Stimulated activated CD4-positive, alpha-beta T cell treated with anti-CD3 and anti-CD28 coated beads, TNF-alpha, amount 100 ng/mL, for 24 hours (primary cell): ENCODE results near the gene HHIPL1.
"Not testable (repeated sequence)": the region's sequence is repeated elsewhere in the genome, so short reads cannot be mapped to it uniquely, and the experiment has no call there.

Source experiments
- DNase-seq, 3 experiments: peaks; one replicate each; pipeline ENCODE4 v3.0.0-alpha.2; 2020; ENCODE audit warnings: low read depth in 3 of 3

HHIPL1 gene

GRCh38 chr14:99634443-99634842, 10.5 kb upstream of the HHIPL1 start:
- no peak for DNase-seq

DNA sequence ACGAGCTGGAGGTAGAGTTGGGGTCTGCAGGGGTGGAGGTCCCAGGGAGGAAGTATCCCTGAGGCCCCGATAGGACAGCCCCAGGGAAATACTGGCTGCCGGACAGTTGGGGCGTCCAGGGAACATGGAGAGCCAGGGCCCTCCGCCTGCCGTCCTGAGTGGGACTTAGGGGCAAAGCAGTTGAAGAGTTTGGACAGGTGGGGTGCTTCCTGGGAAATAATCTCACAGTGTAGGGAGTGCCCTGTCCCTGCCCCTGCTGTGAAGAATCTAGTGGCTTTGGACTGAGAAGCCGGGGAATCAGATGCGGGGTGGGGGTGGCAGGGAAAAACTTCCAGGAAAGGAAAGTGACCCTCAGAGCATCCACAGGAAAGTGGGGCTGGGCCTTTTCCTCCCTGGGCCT, 9.8 kb upstream of the HHIPL1 start:
- DNase-seq, result no peak

DNA sequence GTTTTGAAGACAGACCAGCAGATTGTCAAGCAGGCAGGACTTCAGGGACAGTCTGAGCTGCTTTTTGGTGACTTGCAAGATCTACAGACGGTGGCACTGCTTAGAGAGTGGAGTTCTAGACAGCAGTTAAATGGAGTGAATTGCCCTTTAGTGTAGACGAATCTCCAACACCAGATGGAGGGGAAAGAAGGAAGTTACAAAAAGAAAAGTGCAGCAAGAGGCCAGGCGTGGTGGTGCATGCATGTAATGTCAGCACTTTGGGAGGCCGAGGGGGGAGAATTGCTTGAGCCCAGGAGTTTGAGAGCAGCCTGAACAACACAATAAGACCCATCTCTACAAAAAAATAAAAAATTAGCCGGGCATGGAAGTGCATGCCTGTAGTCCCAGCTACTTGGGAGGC, 8.4 kb upstream of the HHIPL1 start:
- no peak for DNase-seq

GRCh38 chr14:99637624-99638023, 7.3 kb upstream of the HHIPL1 start:
- no peak for DNase-seq

DNA sequence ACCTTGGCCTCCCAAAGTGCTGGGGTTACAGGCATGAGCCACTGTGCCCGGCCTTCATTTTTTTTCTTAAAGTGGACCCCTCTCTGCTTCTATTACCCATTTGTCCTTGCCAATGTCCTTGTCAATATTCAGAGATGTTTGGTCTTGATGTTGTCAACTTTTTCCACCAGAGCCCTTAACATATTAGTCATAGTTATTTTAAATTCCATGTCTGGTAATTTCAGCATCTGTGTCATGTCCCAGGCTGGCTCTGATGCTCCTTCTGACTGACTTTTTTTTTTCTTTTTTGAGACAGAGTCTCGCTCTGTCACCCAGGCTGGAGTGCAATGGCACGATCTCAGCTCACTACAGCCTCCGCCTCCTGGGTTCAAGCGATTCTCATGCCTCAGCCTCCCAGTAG, 2.2 kb upstream of the HHIPL1 start:
- DNase-seq, result not testable (repeated sequence)

DNA sequence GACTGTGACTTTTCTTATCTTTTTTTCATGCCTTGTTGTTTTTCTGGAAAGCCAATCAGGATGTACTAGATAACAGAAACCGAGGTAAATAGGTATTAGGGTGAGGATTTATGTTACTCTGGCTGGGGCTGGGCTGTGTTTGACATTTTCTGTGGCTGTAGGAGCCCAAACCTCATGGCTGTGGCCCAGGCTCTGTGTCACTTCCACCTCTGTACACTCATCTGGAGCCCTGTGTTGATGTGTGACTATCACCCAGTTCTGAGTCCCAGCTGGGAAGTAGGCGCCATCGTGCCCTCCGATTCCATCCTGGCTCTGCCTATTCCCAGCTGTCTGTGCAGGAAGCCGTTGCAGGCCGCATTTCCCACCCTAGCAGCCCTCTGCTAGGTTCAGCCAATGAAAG, 1.6 kb upstream of the HHIPL1 start:
- DNase-seq, result no peak

GRCh38 chr14:99644035-99644587, 818 bp upstream of the HHIPL1 start:
- no peak for DNase-seq

- DNase-seq, result no peak
Observed at GRCh38 chr14:99645545-99646505, 896 bp downstream of the HHIPL1 start.

DNA sequence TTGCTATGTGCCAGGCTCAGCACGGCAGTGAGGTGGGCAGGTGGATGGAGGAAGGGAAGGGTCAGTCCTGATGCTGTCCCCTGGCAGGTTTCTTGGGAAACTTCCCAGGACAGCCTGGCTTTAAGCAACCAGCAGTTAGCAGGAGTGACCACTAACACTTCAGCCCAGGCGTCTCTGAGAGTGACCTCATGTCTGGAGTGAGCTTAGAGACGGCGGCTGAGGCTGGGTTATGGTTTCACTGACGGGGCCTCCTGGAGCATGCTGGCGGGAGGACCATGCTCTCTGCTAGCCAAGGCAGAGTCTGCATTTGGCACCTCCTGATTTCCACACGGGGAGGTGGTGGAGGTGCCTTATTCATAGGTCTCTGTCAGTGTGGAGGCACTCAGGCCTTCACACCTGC, 2.5 kb downstream of the HHIPL1 start:
- DNase-seq, result no peak

- no peak for DNase-seq
Observed at GRCh38 chr14:99648027-99648784, 3.3 kb downstream of the HHIPL1 start.

DNA sequence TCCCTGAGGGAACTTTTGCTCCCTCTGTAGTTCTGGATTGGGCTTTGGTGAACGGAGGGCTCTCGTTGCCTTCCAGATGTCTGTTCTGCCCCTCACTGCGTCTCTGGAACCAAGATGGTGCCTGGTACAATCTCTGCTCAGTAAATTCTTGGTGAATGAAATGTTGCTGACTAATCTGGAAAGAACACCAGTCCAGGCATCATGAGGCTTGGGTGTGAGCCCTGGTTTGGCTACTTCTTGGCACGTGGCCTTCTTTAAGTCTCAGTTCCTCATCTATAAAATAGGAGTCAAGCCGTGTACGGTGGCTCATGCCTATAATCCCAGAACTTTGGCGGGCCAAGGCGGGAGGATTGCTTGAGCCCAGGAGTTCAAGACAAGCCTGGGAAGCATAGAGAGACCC, 4.3 kb downstream of the HHIPL1 start:
- DNase-seq, result no peak

- no peak for DNase-seq
Observed at GRCh38 chr14:99649643-99650042, 4.7 kb downstream of the HHIPL1 start.

- no peak for DNase-seq
Observed at GRCh38 chr14:99650189-99650588, 5.3 kb downstream of the HHIPL1 start.

GRCh38 chr14:99651953-99652746, 7.2 kb downstream of the HHIPL1 start:
- no peak for DNase-seq

GRCh38 chr14:99654235-99654985, 9.5 kb downstream of the HHIPL1 start:
- no peak for DNase-seq

DNA sequence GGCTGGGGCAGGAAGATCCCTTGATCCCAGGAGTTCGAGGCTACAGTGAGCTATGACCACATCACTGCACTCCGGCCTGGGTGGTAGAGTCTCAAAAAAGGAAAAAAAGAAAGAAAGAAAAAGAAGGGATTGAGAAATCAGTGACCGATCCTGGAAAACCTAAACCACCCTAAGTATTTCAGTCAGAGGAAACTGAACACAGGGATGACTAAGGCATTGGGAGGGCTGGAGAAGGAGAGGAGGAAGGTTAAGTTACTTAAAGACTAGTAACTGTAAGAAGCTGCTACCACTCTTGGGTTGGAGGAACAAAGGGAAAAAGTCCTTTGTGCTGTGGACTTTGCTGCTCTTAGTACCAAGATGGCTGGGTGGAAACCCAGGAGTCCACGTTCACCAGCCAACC, 10.6 kb downstream of the HHIPL1 start:
- DNase-seq, result no peak

- DNase-seq, result no peak
Observed at GRCh38 chr14:99656171-99656570, 11.2 kb downstream of the HHIPL1 start.

DNA sequence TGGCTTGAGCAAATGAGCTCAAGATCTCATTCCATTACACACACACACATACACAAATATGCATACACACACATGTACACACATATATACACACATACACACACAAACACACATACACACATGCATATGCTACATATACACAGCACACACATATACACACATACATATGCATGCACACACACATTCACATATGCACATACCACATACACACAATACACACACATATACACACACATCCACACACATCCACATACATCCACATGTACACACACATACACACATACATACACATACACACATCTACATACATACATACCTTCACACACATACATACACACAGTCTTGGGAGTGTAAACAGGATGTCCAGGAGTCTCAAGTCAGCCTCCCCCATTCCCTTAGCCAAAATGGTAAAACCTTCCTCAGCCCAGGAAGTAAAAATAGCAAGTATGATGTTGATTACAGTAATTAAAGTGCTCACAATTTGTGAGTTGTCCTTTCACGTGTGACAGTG, 12.8 kb downstream of the HHIPL1 start:
- DNase-seq, result no peak

GRCh38 chr14:99658218-99658845, 13.4 kb downstream of the HHIPL1 start:
- DNase-seq, result no peak

- DNase-seq, result no peak
Observed at GRCh38 chr14:99659333-99659741, 14.4 kb downstream of the HHIPL1 start.
